Erythroblast (primary cell): ENCODE results near the gene ADGRG3.
"Not testable (repeated sequence)": the region's sequence is repeated elsewhere in the genome, so short reads cannot be mapped to it uniquely, and the experiment has no call there.

Experiments used
- DNase-seq, 2 experiments: peaks; one replicate each; lab custom pipeline; 2025; lab: John Stamatoyannopoulos, UW
- GATA1 ChIP-seq: IDR thresholded peaks from 2 replicates; pipeline ENCODE4 v1.6.1; 2011; ENCODE audit warnings: low read depth, mild to moderate bottlenecking, control low read depth, low read length, moderate library complexity
- POLR2A ChIP-seq: IDR thresholded peaks from 2 replicates; pipeline ENCODE4 v1.6.1; 2011; ENCODE audit warnings: mild to moderate bottlenecking, low read length

ADGRG3 gene

GRCh38 chr16:57668630-57669475, 747 bp downstream of the ADGRG3 start:
- DNase-seq, result no peak

DNA sequence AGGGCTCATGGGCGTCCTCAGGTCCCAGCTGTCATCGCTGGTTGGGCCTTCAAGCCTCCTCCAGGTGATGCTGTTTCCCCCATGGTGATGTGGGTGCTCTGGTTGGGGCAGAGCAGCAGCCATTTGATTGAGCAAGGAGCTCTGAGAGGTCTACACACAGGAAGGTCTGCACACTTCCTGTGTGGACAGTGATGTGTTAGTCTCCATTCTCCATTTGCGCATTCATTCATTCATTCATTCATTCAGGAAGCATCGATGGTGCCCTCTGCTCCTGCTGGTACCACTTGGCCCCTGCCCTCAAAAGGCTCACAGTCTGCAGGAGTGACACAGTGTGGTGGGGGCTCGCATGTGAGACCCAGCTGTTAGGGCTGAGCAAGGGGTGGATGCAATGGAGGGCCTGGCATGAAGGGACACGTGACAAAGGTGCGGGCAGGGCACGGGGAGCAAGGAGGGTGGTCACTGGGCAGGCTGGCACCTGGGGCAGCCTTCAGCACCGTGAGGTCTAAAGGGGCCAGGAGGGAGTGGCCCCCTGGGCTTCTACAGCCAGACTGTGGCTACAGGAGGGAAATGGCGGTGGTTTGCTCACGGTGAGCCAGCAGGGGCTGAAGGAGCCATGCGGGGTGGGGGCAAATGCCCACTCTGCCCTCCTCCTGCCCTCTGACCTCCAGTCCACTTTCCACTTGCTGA, 1.5 kb downstream of the ADGRG3 start:
- TF ChIP-seq POLR2A (no peak), GATA1 (no peak)

More at GRCh38 chr16:57668630-57669475, 747 bp downstream of the ADGRG3 start:
- TF ChIP-seq GATA1 (no peak), POLR2A (no peak)

GRCh38 chr16:57670196-57670595, 2.1 kb downstream of the ADGRG3 start:
- TF ChIP-seq POLR2A (no peak), GATA1 (no peak)
- DNase-seq, result no peak

More for the DNA sequence above, 1.5 kb downstream of the ADGRG3 start:
- DNase-seq, result peak in 1 of 2 experiments; percentile 11

DNA sequence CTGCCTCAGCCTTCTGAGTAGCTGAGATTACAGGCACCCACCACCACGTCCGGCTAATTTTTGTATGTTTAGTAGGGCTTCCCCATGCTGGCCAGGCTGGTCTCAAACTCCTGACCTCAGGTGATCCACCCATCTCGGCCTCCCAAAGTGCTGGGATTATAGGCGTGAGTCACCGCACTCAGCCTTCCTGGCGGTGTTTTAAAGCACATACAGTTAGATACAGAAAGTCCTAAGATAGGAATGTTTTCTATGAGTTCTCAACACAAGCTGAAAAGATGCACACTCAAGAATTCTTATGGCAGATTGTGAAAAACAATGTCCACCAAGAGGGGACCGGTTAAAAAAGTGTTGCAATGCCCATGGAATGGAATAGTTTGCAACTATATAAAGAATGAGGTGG, 3.3 kb downstream of the ADGRG3 start:
- DNase-seq, result not testable (repeated sequence)

DNA sequence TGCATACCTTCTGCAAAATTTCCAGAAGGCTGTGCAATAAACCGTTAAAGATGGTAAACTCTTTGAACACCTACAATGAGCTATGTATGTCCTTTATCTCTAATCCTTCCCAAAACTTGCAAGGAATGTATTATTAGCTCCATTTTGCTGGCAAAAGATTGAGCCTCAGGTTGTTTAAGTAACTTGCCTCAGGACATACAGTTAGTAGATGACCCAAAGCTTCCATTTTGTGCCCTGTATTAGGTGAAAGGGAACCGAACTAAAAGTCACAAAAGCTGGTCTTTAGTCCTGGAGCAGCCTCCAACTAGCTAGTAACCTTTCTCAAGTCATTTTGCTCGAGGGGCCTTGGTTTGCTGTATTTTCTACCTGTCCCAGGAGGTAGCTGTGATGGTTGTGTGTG, 4.3 kb downstream of the ADGRG3 start:
- TF ChIP-seq GATA1, result no peak
- TF ChIP-seq POLR2A, result no peak
- DNase-seq, result no peak

DNA sequence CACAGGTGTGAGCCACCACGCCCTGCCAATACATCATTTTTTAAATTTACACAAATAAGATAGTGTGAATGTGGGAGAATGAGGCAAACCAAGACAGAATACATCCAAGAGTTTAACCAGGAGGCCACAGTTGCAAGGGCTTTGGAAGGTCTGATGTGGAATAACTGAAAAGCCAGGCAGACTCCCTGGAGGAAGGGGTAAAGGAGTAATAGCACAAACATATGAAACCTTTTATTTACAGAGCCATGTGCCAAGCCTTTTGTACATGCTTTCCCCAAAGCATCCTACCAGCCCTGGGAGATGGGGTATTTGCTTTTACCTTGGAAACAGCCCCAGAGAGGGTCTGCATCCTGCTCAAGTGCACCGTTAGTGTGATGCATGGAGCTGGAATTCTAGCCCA, 4.7 kb downstream of the ADGRG3 start:
- no peak for DNase-seq
- no peak for TF ChIP-seq POLR2A
- no peak for TF ChIP-seq GATA1

- DNase-seq, result peak; percentile 79 to 80
- TF ChIP-seq POLR2A (no peak), GATA1 (no peak)
These were observed 7.8 kb downstream of the ADGRG3 start for GRCh38 chr16:57675741-57676551.

DNA sequence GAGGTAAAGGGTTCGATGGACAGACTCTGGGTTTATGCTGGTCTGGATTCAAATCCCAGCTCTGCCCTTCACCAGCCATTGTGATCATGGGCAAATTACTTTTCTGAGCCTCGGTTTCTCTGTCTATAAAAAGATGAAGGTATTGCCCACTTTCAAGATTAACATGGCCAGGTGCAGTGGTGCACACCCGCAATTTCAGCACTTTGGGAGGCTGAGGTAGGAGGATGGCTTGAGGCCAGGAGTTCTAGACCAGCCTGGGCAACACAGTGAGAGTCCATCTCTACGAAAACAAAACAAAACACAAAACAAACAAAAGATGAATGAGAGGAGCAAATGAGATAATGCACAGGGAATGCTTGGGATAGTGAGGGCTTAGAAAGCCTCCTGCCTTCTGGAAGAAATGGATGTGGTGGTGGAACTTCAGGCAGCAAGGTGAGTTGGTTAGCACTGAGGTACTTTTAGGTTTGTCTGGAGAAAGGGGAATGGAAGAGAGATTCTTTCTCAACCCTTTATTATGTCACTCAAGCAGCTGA, 8.5 kb downstream of the ADGRG3 start:
- TF ChIP-seq GATA1, result no peak
- no peak for TF ChIP-seq POLR2A
- DNase-seq, result no peak

DNA sequence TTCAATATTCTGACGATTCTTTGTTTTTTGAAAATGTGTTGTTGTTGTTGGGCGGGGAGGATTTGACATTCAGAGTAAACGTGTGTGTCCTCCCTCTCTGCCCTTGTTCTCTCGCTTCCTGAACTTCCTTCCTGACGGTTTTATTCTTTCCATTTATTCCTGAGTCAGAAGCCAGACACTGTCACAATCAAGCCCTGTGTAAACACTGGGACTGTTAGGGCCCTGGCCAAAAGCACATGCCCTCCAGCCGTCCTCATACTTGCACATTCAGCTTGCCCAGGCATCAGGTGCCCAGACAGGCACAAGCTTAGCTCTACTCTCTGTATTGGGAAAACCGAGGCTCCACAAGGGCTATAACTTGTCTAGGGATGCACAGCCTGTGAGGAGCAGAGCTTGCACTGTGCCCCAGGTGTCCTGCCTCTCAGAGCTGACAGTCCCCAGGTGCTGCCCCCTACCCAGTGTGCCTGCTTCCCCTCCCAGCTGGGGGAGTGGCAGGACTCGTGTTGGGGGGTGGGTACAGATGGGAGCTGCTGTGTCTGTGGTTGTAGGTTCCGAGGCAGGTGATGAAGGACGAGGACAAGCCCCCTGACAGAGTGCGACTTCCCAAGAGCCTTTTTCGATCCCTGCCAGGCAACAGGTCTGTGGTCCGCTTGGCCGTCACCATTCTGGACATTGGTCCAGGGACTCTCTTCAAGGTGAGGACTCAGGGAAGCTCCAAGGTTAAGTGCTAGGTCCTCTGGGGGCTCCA, 9.7 kb downstream of the ADGRG3 start:
- TF ChIP-seq GATA1, result no peak
- TF ChIP-seq POLR2A, result no peak

DNA sequence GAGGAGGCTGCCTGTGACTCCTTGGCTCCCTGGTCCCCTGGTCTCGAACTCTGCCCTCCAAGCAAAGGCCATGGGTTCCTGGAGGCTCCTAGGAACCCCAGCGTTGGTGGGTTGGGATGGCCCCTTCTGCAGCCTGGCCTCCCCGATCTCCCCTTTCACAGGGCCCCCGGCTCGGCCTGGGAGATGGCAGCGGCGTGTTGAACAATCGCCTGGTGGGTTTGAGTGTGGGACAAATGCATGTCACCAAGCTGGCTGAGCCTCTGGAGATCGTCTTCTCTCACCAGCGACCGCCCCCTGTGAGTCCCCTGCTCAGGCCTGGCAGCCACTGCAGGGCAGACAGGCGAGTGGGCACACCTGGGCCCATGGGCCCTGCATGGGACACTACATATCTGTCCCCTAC, 10.9 kb downstream of the ADGRG3 start:
- TF ChIP-seq POLR2A (no peak), GATA1 (no peak)
- DNase-seq, result no peak

More for the DNA sequence above, 9.7 kb downstream of the ADGRG3 start:
- no peak for DNase-seq

GRCh38 chr16:57679767-57680482, 11.8 kb downstream of the ADGRG3 start:
- TF ChIP-seq POLR2A (no peak), GATA1 (no peak)
- no peak for DNase-seq

GRCh38 chr16:57680842-57681375, 12.8 kb downstream of the ADGRG3 start:
- TF ChIP-seq POLR2A (no peak), GATA1 (no peak)
- DNase-seq, result peak in 1 of 2 experiments; percentile 5
